HG02763 (cell line): ENCODE results near the gene FRMD1.

ENCODE experiments used
- ATAC-seq: cut with Tn5 transposase; IDR thresholded peaks from one replicate; pipeline ENCODE4 v1.9.1; 2021; ENCODE audit warnings: mild to moderate bottlenecking, moderate library complexity; ENCODE audit not compliant: unreplicated experiment

Gene FRMD1

DNA sequence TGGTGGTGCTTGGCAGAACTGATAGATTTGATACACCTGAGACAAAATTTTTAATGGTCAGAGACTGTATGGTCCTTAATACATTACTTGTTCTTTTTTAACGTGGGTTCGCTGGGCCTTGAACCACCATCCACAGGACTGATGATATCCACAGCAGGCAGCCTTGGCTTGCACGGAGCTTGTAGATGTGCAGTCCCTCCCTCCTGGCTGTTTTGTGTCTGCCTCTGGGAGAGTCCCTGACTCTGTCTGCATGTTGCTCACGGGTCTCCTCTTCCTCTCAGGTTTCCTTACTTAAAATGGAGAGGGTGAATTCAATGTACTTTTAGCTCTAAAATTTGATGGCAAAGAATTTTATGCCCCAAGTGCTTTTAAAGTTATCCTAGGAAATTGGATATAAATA lies 64.0 kb downstream of the FRMD1 start:
- no peak for ATAC-seq

- ATAC-seq = no peak
Observed at GRCh38 chr6:168014428-168014827, 64.6 kb downstream of the FRMD1 start.

DNA sequence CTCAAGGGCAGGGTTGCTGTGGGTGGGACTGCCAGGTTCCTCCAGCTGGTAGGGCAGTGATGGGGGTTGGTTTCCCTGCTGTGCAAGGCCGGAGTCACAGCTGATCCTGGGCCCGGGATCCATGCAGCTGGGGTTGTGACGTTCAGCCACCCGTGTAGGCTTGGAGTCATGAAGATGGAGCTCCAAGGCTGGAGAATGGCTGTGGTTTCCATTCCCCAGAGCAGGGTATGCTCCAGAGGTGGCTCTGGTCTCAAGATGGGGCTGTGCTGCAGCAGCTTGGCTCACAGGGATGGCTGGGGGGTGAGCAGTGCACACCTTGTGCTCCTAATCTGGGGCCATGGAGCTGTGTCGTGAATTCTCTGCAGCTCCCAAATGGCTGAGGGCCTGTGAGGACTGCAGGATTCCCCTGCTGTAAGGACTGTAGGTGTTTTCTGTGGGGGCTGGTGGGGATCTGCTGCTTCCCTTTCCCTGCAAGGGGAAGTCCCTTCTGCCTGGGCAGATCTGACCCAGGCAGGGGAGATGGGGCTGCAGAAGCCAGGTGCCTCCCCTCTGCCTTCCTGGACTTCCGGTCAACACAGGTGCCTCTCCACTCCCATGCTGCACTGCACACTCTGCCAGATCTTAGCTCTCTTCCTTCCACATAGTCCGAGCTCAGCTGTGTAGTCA lies 65.6 kb downstream of the FRMD1 start:
- no peak for ATAC-seq

DNA sequence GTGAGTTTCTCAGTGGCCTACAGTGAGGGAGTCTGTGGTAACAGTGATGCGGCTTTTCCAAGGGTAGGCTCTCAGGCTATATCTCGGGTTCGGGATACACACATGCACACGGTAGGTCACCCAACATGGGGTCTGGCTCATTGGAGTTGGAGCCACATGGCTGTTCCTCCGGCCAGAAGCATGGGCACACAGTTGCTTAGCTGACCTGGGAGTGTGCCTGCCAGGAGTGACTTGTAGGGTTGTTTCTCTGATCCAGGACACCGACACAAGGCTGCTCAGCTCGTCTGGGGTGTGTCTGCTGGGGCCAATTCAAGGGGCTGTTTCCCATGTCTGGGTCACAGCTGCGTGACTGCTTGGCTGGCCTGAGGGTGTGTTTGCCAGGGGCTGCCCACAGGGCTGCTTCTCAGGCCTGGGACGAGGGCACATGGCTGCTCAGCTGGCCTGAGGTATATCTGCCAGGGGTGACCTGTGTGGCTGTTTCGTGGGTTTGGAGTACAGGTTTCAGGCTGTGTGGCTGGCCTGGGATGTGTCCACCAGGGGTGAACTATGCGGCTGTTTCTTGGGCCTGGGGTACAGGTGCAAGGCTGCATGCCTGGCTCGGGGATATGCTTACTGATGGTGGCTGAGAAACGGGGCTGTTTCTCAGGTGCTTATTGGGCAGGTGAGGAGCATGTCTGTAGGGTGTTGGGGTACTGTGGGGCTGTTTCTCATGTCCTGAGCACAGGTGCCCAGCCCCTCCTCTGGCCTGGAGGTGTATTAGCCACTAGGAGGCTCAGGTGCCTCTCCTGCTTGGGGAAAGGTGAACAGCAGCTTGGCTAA lies 66.4 kb downstream of the FRMD1 start:
- no peak for ATAC-seq

GRCh38 chr6:168011291-168011690 lies 67.7 kb downstream of the FRMD1 start:
- ATAC-seq = no peak

DNA sequence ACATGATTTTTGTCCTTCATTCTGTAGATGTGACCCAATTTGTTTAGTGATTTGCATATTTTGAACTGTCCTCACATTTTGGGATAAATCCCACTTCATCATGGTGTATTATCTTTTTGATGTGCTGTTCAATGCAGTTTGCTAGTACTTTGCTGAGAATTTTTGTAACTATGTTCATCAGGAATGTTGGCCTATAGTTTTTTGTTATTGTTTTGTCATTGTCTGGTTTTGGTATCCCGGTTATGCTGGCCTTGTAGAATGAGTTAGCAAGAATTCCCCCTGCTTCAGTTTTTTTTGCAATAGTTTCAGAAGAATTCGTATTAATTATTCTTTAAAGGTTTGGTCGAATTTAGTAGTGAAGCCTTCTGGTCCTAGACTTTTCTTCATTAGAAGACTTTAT lies 69.7 kb downstream of the FRMD1 start:
- no peak for ATAC-seq

DNA sequence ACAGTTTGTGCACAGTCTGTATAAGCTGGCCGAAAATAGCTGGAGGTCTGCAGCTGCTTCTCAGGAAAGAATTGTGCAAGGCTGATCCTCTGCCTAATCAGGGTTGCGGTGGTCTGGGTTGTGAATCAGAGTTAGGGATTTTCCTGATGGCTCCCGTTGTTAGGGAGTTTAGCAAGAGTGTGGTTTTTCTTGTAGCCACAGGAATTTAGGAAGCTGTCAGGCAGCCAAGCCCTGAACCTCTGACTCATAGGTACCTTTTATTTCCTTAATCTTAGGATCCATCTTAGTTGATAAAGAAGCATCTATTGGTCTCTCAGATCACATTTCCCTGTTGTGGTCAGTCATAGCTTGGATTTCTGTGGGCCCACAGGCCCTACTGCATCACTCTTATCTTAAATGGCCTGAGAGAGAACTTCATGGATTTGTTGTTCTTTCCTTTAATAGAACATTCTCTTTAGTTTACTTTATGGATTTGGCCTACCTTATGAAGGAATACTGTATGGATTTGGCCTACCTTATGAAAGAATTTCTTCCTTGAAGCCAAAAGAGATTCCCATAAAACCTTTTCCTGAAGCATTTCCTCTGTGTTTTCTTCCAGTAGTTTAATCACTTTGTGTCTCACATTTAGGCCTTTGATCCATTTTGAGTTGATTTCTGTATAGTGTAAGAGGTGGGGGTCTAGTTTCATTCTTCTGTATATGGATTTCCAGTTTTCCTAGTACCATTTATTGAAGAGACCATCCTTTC lies 71.2 kb downstream of the FRMD1 start:
- ATAC-seq = no peak

GRCh38 chr6:168005796-168006195 lies 73.2 kb downstream of the FRMD1 start:
- ATAC-seq = no peak

GRCh38 chr6:168004945-168005344 lies 74.1 kb downstream of the FRMD1 start:
- ATAC-seq = no peak

- ATAC-seq = no peak
Observed at GRCh38 chr6:168004023-168004422, 75.0 kb downstream of the FRMD1 start.
